Pulmonary artery endothelial cell (primary cell): ENCODE results near the gene MINK1. TPM values are rescaled to one million over a fixed set of nuclear protein-coding genes. Genes with fewer than 3 reads are reported as not detected.

Source experiments
- total RNA-seq: library from RNA; depleted of rRNA; stranded (reverse); fragments of >200 nt; gene quantifications from 2 replicates; pipeline ENCODE4 v1.2.3, GENCODE V29; 2014

MINK1 gene
- total RNA-seq, 1 donor from 2014 or later: 26.2 TPM

Other genes with a start within 250 kb of the MINK1 start
- gene SMTNL2, start 248.8 kb upstream of the MINK1 start, total RNA-seq: not detected in 2 replicates
- gene ALOX15, start 191.7 kb upstream of the MINK1 start, total RNA-seq: not detected in 2 replicates
- gene PELP1, start 129.2 kb upstream of the MINK1 start, total RNA-seq: 16.0 and 27.6 TPM in 2 replicates
- gene ARRB2, start 122.7 kb upstream of the MINK1 start, total RNA-seq: 7.7 and 8.7 TPM in 2 replicates
- 9.4 and 12.5 TPM in 2 replicates for gene MED11, start 101.9 kb upstream of the MINK1 start, total RNA-seq
- gene ZMYND15, start 93.5 kb upstream of the MINK1 start, total RNA-seq: 0.07 and 0.11 TPM in 2 replicates
- 2.4 and 7.4 TPM in 2 replicates for gene CXCL16, start 93.4 kb upstream of the MINK1 start, total RNA-seq
- not detected in 2 replicates for gene TM4SF5, start 61.5 kb upstream of the MINK1 start, total RNA-seq
- gene VMO1, start 47.0 kb upstream of the MINK1 start, total RNA-seq: 0.32 and 0.40 TPM in 2 replicates
- gene GLTPD2, start 44.4 kb upstream of the MINK1 start, total RNA-seq: not detected in 2 replicates
- gene PSMB6, start 37.2 kb upstream of the MINK1 start, total RNA-seq: 225 and 243 TPM in 2 replicates
- 25.6 and 32.3 TPM in 2 replicates for gene PLD2, start 26.2 kb upstream of the MINK1 start, total RNA-seq
- 0.71 and 0.92 TPM in 2 replicates for gene C17orf107, start 66.2 kb downstream of the MINK1 start, total RNA-seq
- 0.53 and 3.2 TPM in 2 replicates for gene CHRNE, start 69.8 kb downstream of the MINK1 start, total RNA-seq
- not detected in 2 replicates for gene GP1BA, start 98.9 kb downstream of the MINK1 start, total RNA-seq
- gene SLC25A11, start 106.7 kb downstream of the MINK1 start, total RNA-seq: 61.6 and 71.2 TPM in 2 replicates
- 14.8 and 15.2 TPM in 2 replicates for gene RNF167, start 106.9 kb downstream of the MINK1 start, total RNA-seq
- gene PFN1, start 115.2 kb downstream of the MINK1 start, total RNA-seq: 518 and 651 TPM in 2 replicates
- 1.3 and 1.6 TPM in 2 replicates for gene ENO3, start 117.8 kb downstream of the MINK1 start, total RNA-seq
- 58.8 and 65.3 TPM in 2 replicates for gene SPAG7, start 134.5 kb downstream of the MINK1 start, total RNA-seq
- 4.3 and 4.5 TPM in 2 replicates for gene CAMTA2, start 154.3 kb downstream of the MINK1 start, total RNA-seq
- gene INCA1, start 164.2 kb downstream of the MINK1 start, total RNA-seq: 0.13 and 0.28 TPM in 2 replicates
- gene KIF1C, start 164.6 kb downstream of the MINK1 start, total RNA-seq: 94.7 and 113 TPM in 2 replicates
- gene SLC52A1, start 202.1 kb downstream of the MINK1 start, total RNA-seq: 0.07 TPM in 2 replicates
- gene ZFP3, start 245.1 kb downstream of the MINK1 start, total RNA-seq: 1.1 and 1.9 TPM in 2 replicates